Caco-2 (cell line): ENCODE results near the gene FAM236A. TPM values are rescaled to one million over a fixed set of nuclear protein-coding genes. Genes with fewer than 3 reads are reported as not detected.
"Not testable (repeated sequence)": the region's sequence is repeated elsewhere in the genome, so short reads cannot be mapped to it uniquely, and the experiment has no call there.

Source experiments
- Bru-seq: library from RNA; stranded (reverse); fragments of 400-500 nt; gene quantifications from one replicate; lab custom pipeline; 2021; lab: Mats Ljungman, UMichigan
- BruChase-seq, 2 experiments: library from RNA; stranded (reverse); fragments of 400-500 nt; gene quantifications; one replicate each; lab custom pipeline; 2021; lab: Mats Ljungman, UMichigan
- BruUV-seq: library from RNA; stranded (reverse); fragments of 400-500 nt; replicated peaks from 2 replicates; lab custom pipeline; 2021; lab: Mats Ljungman, UMichigan
- CTCF ChIA-PET: fragments of 300-600 bp; sonication (Branson Sonifier 250); formaldehyde crosslinking; loops from one replicate; lab custom pipeline; 2022; ENCODE audit warnings: antibody characterized with exemption; lab: Charles Lee
- POLR2A ChIA-PET: fragments of 300-600 bp; sonication (Branson Sonifier 250); formaldehyde crosslinking; loops from one replicate; lab custom pipeline; 2022; ENCODE audit warnings: antibody characterized with exemption; lab: Charles Lee
- DNase-seq, 2 experiments: peaks; one replicate each; pipeline versions ENCODE4 v3.0.0 to v3.0.0-alpha.2; 2020 to 2022
- H3K27me3 ChIP-seq: replicated peaks from 2 replicates; pipeline ENCODE4 v1.6.0; 2011; ENCODE audit warnings: low read length; ENCODE audit not compliant: control insufficient read depth, insufficient read depth
- H3K36me3 ChIP-seq: 2 replicates; pipeline ENCODE4 v1.5.1; 2011; ENCODE audit warnings: low read length; ENCODE audit not compliant: control insufficient read depth, insufficient read depth
- H3K4me1 ChIP-seq: fragments of 250-450 bp; sonication (Bioruptor Pico); 2 replicates; pipeline ENCODE4 v1.5.1; 2020; ENCODE audit warnings: mild to moderate bottlenecking
- H3K4me3 ChIP-seq: 2 replicates; pipeline ENCODE4 v1.5.1; 2011; ENCODE audit warnings: low read depth, mild to moderate bottlenecking, control low read depth, low read length
- H3K9me3 ChIP-seq: fragments of 250-450 bp; sonication (Bioruptor Pico); 2 replicates; pipeline ENCODE4 v1.5.1; 2020; ENCODE audit warnings: mild to moderate bottlenecking, moderate library complexity
- H3K27ac Mint-ChIP-seq: one replicate; pipeline ENCODE4 v1.8.0; 2022; ENCODE audit warnings: mixed read lengths; ENCODE audit not compliant: unreplicated experiment
- H3K27me3 Mint-ChIP-seq: one replicate; pipeline ENCODE4 v1.8.0; 2022; ENCODE audit warnings: mixed read lengths; ENCODE audit not compliant: insufficient read depth, unreplicated experiment
- H3K36me3 Mint-ChIP-seq: one replicate; pipeline ENCODE4 v1.8.0; 2022; ENCODE audit warnings: mild to moderate bottlenecking, mixed read lengths; ENCODE audit not compliant: insufficient read depth, unreplicated experiment
- H3K4me1 Mint-ChIP-seq: one replicate; pipeline ENCODE4 v1.8.0; 2022; ENCODE audit warnings: low read depth, mixed read lengths; ENCODE audit not compliant: unreplicated experiment
- H3K4me3 Mint-ChIP-seq: one replicate; pipeline ENCODE4 v1.8.0; 2022; ENCODE audit warnings: mild to moderate bottlenecking, moderate library complexity, mixed read lengths; ENCODE audit not compliant: unreplicated experiment
- H3K9me3 Mint-ChIP-seq: one replicate; pipeline ENCODE4 v1.8.0; 2022; ENCODE audit warnings: mixed read lengths; ENCODE audit not compliant: unreplicated experiment
- intact Hi-C: fragments of 100-400 bp; cut with micrococcal nuclease; formaldehyde crosslinking; loops from one replicate; pipeline ENCODE4 v1.10.0; 2022; ENCODE audit not compliant: unreplicated experiment
- long read RNA-seq: library from polyadenylated mRNA; stranded (forward); transcript quantifications from one replicate; pipeline ENCODE4 v2.0.0, GENCODE V29; 2022
- total RNA-seq: library from RNA; stranded (reverse); gene quantifications from 2 replicates; pipeline ENCODE4 v1.2.3, GENCODE V29; 2022

FAM236A gene
- total RNA-seq (not detected in 2 replicates), Bru-seq, nascent RNA (not detected), BruChase-seq, experiment 1, labeled RNA remaining after a 2-hour chase (not detected), BruChase-seq, experiment 2, labeled RNA remaining after a 6-hour chase (not detected)
- long read RNA-seq = 0 reads

DNA sequence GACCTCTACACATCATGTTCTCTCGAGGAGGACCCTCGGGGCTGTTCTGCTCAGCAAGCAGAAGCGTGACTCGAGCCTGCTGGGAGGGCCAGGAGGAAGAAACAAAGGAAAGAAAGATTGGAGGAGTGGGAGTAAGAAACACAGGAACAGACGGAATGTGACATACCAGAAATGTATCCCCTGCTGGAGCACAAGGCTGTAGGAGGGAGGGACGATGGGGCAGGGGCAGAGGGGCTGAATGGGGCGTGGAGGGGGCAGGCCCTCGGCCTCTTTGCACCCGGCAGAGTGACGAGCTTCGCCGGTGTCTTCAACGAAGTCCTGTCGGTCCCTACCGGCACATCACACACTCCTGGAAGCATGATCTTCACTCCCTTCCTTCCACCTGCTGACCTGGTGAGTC, at the start of gene FAM236A:
TSS of gene FAM236A (plus strand) at position 301 of the 400 bp plus-strand sequence. CDS start at position 358, 57 bp downstream.
- intact Hi-C loops, DNase-seq, H3K9me3 Mint-ChIP-seq, H3K27ac Mint-ChIP-seq, POLR2A ChIA-PET, H3K36me3 ChIP-seq, H3K27me3 ChIP-seq, H3K4me3 Mint-ChIP-seq, H3K9me3 ChIP-seq, H3K36me3 Mint-ChIP-seq, CTCF ChIA-PET, H3K4me1 ChIP-seq, H3K27me3 Mint-ChIP-seq, H3K4me3 ChIP-seq, H3K4me1 Mint-ChIP-seq, BruUV-seq: not testable (repeated sequence)

DNA sequence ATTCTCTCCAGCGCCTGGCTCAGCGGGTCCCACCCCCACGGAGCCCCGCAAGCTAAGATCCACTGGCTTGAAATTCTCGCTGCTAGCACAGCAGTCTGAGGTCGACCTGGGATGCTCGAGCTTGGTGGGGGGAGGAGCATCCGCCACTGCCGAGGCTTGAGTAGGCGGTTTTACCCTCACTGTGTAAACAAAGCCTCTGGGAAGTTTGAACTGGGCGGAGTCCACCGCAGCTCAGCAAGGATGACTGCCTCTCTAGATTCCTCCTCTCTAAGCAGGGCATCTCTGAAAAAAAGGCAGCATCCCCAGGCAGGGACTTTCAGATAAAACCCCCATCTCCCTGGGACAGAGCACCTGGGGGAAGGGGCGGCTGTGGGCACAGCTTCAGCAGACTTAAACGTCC, 48.3 kb upstream of the FAM236A start:
- H3K9me3 Mint-ChIP-seq, BruUV-seq, H3K27ac Mint-ChIP-seq, POLR2A ChIA-PET, intact Hi-C loops, DNase-seq, CTCF ChIA-PET, H3K36me3 ChIP-seq, H3K27me3 Mint-ChIP-seq, H3K4me3 ChIP-seq, H3K4me3 Mint-ChIP-seq, H3K4me1 Mint-ChIP-seq, H3K27me3 ChIP-seq, H3K4me1 ChIP-seq, H3K9me3 ChIP-seq, H3K36me3 Mint-ChIP-seq: not testable (repeated sequence)

GRCh38 chrX:72912315-72912714, 25.7 kb upstream of the FAM236A start, which contains the start of gene FAM236C:
Gene FAM236C, plus strand, starts transcription at chrX:72912615. Its CDS starts 100 bp downstream, at chrX:72912715.
- H3K27me3 ChIP-seq, H3K4me1 Mint-ChIP-seq, H3K27me3 Mint-ChIP-seq, H3K36me3 Mint-ChIP-seq, H3K36me3 ChIP-seq, intact Hi-C loops, H3K4me3 Mint-ChIP-seq, BruUV-seq, H3K9me3 ChIP-seq, POLR2A ChIA-PET, H3K27ac Mint-ChIP-seq, DNase-seq, CTCF ChIA-PET, H3K4me3 ChIP-seq, H3K9me3 Mint-ChIP-seq, H3K4me1 ChIP-seq: not testable (repeated sequence)

GRCh38 chrX:72916096-72916495, 21.9 kb upstream of the FAM236A start:
- POLR2A ChIA-PET, DNase-seq, H3K27ac Mint-ChIP-seq: not testable (repeated sequence)

DNA sequence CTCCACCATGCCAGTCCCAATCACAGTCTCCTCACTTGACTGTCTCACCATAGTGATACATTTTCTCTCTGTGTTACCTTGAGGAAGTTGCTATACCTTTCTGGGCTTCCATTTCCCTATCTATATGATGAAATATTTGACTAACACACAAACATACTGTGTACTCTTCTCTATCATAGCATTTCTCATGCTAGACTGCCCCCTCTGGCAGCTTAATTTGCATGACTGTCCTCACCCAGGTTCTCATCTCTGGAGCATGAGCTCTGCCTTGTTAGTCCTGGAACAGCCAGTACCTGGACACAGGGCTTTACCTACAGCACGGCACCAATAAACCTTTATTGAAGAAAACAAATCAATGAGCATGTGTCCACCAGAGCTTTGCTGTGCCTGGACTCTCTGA, 5.7 kb upstream of the FAM236A start:
- H3K4me3 ChIP-seq, H3K9me3 Mint-ChIP-seq, H3K4me1 Mint-ChIP-seq, H3K4me1 ChIP-seq, H3K9me3 ChIP-seq, H3K27me3 ChIP-seq, H3K36me3 ChIP-seq, CTCF ChIA-PET, H3K27ac Mint-ChIP-seq, H3K27me3 Mint-ChIP-seq, H3K4me3 Mint-ChIP-seq, intact Hi-C loops, BruUV-seq, H3K36me3 Mint-ChIP-seq, DNase-seq, POLR2A ChIA-PET: not testable (repeated sequence)

More at GRCh38 chrX:72916096-72916495, 21.9 kb upstream of the FAM236A start:
- BruUV-seq, H3K36me3 ChIP-seq, H3K4me3 Mint-ChIP-seq, H3K4me1 ChIP-seq, H3K27me3 Mint-ChIP-seq, H3K9me3 ChIP-seq, H3K36me3 Mint-ChIP-seq, H3K27me3 ChIP-seq, H3K4me1 Mint-ChIP-seq, H3K4me3 ChIP-seq, H3K9me3 Mint-ChIP-seq, CTCF ChIA-PET, intact Hi-C loops: not testable (repeated sequence)

GRCh38 chrX:72936455-72936854, 1.6 kb upstream of the FAM236A start:
- H3K27me3 Mint-ChIP-seq, H3K9me3 Mint-ChIP-seq, H3K4me1 Mint-ChIP-seq, H3K27me3 ChIP-seq, H3K9me3 ChIP-seq, CTCF ChIA-PET, POLR2A ChIA-PET, H3K36me3 Mint-ChIP-seq, H3K4me3 ChIP-seq, H3K27ac Mint-ChIP-seq, H3K4me3 Mint-ChIP-seq, DNase-seq, H3K4me1 ChIP-seq, H3K36me3 ChIP-seq, intact Hi-C loops, BruUV-seq: not testable (repeated sequence)

DNA sequence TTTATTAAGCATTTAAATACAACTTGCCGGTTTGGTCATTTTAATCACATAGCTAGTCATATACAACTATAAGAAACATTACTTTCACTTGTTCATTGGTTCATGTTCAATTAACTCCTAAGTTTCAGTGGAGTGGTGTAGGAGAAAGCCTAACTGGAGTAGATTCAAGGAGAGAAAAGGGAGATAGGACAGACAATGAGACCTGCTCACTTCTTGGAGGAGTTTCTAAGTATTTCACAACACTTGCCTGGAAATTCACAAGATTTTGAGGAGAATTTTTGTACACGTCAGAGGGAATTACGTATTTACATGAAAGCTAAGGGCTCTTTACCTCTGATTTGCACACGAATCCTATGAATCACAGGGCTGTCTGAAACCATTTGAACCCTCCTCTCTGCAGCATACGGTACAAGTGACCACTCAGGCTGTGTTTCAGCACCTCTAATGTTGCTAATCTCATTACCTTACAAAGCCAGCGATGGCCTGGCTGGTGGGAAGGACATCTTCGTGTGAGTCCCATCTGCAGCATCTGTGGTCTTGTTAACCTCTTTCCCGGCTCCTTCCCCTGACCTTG, 1.0 kb upstream of the FAM236A start:
- H3K36me3 Mint-ChIP-seq, BruUV-seq: not testable (repeated sequence)

More for the DNA sequence above, 1.0 kb upstream of the FAM236A start:
- H3K27me3 ChIP-seq, H3K4me3 Mint-ChIP-seq, H3K27ac Mint-ChIP-seq, H3K4me1 ChIP-seq, H3K36me3 ChIP-seq, H3K9me3 Mint-ChIP-seq, CTCF ChIA-PET, POLR2A ChIA-PET, H3K9me3 ChIP-seq, H3K27me3 Mint-ChIP-seq, H3K4me1 Mint-ChIP-seq, H3K4me3 ChIP-seq, DNase-seq, intact Hi-C loops: not testable (repeated sequence)
